Astrocyte (in vitro differentiated cells and primary cell): Measurements from ENCODE around the gene COL16A1. TPM values are rescaled to one million over a fixed set of nuclear protein-coding genes. Genes with fewer than 3 reads are reported as not detected.
A peak's percentile ranks its signal among the peaks of the same experiment; 100 is the strongest.

ENCODE experiments used
- DNase-seq: peaks from one replicate; pipeline ENCODE4 v3.0.0-alpha.2; 2010; ENCODE audit warnings: low read depth
- FAIRE-seq: peaks from 2 replicates; lab custom pipeline; 2011; peaks lifted over from hg19 to GRCh38; lab: Jason Lieb, UNC
- H2AFZ ChIP-seq: 2 replicates; pipeline ENCODE4 v1.6.0; 2012; ENCODE audit warnings: low read depth, low read length, inconsistent platforms
- H3K27ac ChIP-seq: 2 replicates; pipeline ENCODE4 v1.5.1; 2011; ENCODE audit warnings: low read depth, low read length, inconsistent platforms
- H3K27me3 ChIP-seq: 2 replicates; pipeline ENCODE4 v1.6.0; 2011; ENCODE audit warnings: low read length, inconsistent platforms; ENCODE audit not compliant: insufficient read depth
- H3K36me3 ChIP-seq: 2 replicates; pipeline ENCODE4 v1.5.1; 2011; ENCODE audit warnings: low read length, inconsistent platforms; ENCODE audit not compliant: insufficient read depth
- H3K4me1 ChIP-seq: 2 replicates; pipeline ENCODE4 v1.5.1; 2011; ENCODE audit warnings: low read length, inconsistent platforms; ENCODE audit not compliant: insufficient read depth
- H3K4me2 ChIP-seq: 2 replicates; pipeline ENCODE4 v1.6.0; 2012; ENCODE audit warnings: low read length, inconsistent platforms
- H3K4me3 ChIP-seq: 2 replicates; pipeline ENCODE4 v1.5.1; 2011; ENCODE audit warnings: low read depth, mild to moderate bottlenecking, low read length, inconsistent platforms; ENCODE audit not compliant: insufficient read depth
- H3K79me2 ChIP-seq: 2 replicates; pipeline ENCODE4 v1.6.0; 2012; ENCODE audit warnings: mild to moderate bottlenecking, low read length, inconsistent platforms; ENCODE audit not compliant: insufficient read depth
- H3K9ac ChIP-seq: 2 replicates; pipeline ENCODE4 v1.6.0; 2012; ENCODE audit warnings: mild to moderate bottlenecking, low read length, inconsistent platforms
- H3K9me3 ChIP-seq: 2 replicates; pipeline ENCODE4 v1.5.1; 2012; ENCODE audit warnings: low read depth, mild to moderate bottlenecking, low read length, inconsistent platforms; ENCODE audit not compliant: insufficient read depth
- H4K20me1 ChIP-seq: 2 replicates; pipeline ENCODE4 v1.6.0; 2012; ENCODE audit warnings: low read length, inconsistent platforms; ENCODE audit not compliant: insufficient read depth
- H3K27ac Mint-ChIP-seq: one replicate; pipeline ENCODE4 v1.8.0; 2021; ENCODE audit warnings: mild to moderate bottlenecking, mixed read lengths; ENCODE audit not compliant: unreplicated experiment
- H3K27me3 Mint-ChIP-seq: one replicate; pipeline ENCODE4 v1.8.0; 2021; ENCODE audit warnings: low read depth, mixed read lengths; ENCODE audit not compliant: unreplicated experiment
- H3K36me3 Mint-ChIP-seq: one replicate; pipeline ENCODE4 v1.8.0; 2021; ENCODE audit warnings: low read depth, mixed read lengths; ENCODE audit not compliant: unreplicated experiment
- H3K4me1 Mint-ChIP-seq: one replicate; pipeline ENCODE4 v1.8.0; 2021; ENCODE audit warnings: low read depth, mixed read lengths; ENCODE audit not compliant: unreplicated experiment
- H3K4me3 Mint-ChIP-seq: one replicate; pipeline ENCODE4 v1.8.0; 2021; ENCODE audit warnings: mild to moderate bottlenecking, moderate library complexity, mixed read lengths; ENCODE audit not compliant: unreplicated experiment
- H3K9me3 Mint-ChIP-seq: one replicate; pipeline ENCODE4 v1.8.0; 2021; ENCODE audit warnings: mild to moderate bottlenecking, mixed read lengths; ENCODE audit not compliant: unreplicated experiment
- EZH2 ChIP-seq: IDR thresholded peaks from 2 replicates; pipeline ENCODE4 v1.6.1; 2012; ENCODE audit warnings: mild to moderate bottlenecking, low read length, inconsistent platforms; ENCODE audit not compliant: insufficient read depth
- total RNA-seq: library from RNA; stranded (reverse); gene quantifications from 2 replicates; pipeline ENCODE4 v1.2.1, GENCODE V29; 2021
- TF ChIP-seq, protein P1 (sequence below): IDR thresholded peaks from 2 replicates; pipeline ENCODE4 v1.5.1; 2011; ENCODE audit warnings: low read depth, mild to moderate bottlenecking, inconsistent platforms, low read length, moderate library complexity; ENCODE audit not compliant: insufficient read depth

The COL16A1 gene
- total RNA-seq, 1 donor from 2014 or later: 42.9 TPM

- H3K9me3 ChIP-seq: no peaks in the 10 kb centered on the region
- H3K36me3 ChIP-seq: no peaks in the 10 kb centered on the region
- no peak for TF ChIP-seq EZH2
- TF ChIP-seq, protein P1, sequence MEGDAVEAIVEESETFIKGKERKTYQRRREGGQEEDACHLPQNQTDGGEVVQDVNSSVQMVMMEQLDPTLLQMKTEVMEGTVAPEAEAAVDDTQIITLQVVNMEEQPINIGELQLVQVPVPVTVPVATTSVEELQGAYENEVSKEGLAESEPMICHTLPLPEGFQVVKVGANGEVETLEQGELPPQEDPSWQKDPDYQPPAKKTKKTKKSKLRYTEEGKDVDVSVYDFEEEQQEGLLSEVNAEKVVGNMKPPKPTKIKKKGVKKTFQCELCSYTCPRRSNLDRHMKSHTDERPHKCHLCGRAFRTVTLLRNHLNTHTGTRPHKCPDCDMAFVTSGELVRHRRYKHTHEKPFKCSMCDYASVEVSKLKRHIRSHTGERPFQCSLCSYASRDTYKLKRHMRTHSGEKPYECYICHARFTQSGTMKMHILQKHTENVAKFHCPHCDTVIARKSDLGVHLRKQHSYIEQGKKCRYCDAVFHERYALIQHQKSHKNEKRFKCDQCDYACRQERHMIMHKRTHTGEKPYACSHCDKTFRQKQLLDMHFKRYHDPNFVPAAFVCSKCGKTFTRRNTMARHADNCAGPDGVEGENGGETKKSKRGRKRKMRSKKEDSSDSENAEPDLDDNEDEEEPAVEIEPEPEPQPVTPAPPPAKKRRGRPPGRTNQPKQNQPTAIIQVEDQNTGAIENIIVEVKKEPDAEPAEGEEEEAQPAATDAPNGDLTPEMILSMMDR: no peak
- H3K79me2 ChIP-seq: no peaks in the 10 kb centered on the region
- H3K4me3 ChIP-seq: no peak overlapping the region
- Mint-ChIP-seq H3K4me3 (no peak overlapping the region), H3K4me1 (peaks cover 35% of the 10 kb centered on the region), H3K36me3 (peaks cover 11% of the 10 kb centered on the region), H3K27ac (peak overlapping the region; percentile 71), H3K9me3 (no peaks in the 10 kb centered on the region), H3K27me3 (peaks cover 8% of the 10 kb centered on the region)
- H3K27me3 ChIP-seq: no peaks in the 10 kb centered on the region
- H3K4me2 ChIP-seq: no peak overlapping the region
- FAIRE-seq (no peak), DNase-seq (no peak)
- H3K9ac ChIP-seq: no peak overlapping the region
- no peak overlapping the region for H2AFZ ChIP-seq
- H3K4me1 ChIP-seq: peaks cover 35% of the 10 kb centered on the region
- H4K20me1 ChIP-seq: peaks cover 31% of the 10 kb centered on the region
- H3K27ac ChIP-seq: no peak overlapping the region
Measured at GRCh38 chr1:31624309-31624708, 79.5 kb downstream of the COL16A1 start.

DNA sequence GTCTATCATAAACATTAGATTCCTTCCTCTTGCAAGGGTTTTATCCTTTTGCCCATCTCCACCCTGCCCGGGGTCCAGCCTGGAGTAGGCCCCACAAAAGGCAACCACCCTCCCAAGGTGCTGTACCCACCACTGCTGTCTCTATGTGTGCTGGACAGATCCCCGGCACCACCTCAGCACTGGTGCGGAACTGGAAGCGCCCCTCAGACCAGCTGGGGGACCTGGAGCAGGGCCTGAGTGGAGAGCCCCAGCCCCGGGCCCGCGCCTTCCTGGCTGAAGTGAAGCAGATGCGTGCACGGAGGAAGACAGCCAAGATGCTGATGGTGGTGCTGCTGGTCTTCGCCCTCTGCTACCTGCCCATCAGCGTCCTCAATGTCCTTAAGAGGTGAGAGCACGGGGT lies 80.5 kb downstream of the COL16A1 start:
- DNase-seq (no peak), FAIRE-seq (no peak)
- H3K4me1 Mint-ChIP-seq: peaks cover 27% of the 10 kb centered on the region
- no peaks in the 10 kb centered on the region for H3K9me3 Mint-ChIP-seq
- peaks cover 12% of the 10 kb centered on the region for H3K27me3 Mint-ChIP-seq
- Histone ChIP-seq H3K4me3 (no peak overlapping the region), H3K27ac (no peak overlapping the region), H3K9me3 (no peaks in the 10 kb centered on the region), H3K36me3 (no peaks in the 10 kb centered on the region), H3K27me3 (no peaks in the 10 kb centered on the region), H3K79me2 (no peaks in the 10 kb centered on the region), H4K20me1 (peaks cover 23% of the 10 kb centered on the region), H3K4me2 (no peak overlapping the region), H3K9ac (no peak overlapping the region), H3K4me1 (peaks cover 33% of the 10 kb centered on the region), H2AFZ (no peak overlapping the region)
- H3K27ac Mint-ChIP-seq: no peak overlapping the region
- TF ChIP-seq EZH2: no peak
- H3K36me3 Mint-ChIP-seq: peaks cover 7% of the 10 kb centered on the region
- H3K4me3 Mint-ChIP-seq: no peak overlapping the region

- Histone ChIP-seq H3K27ac (no peak overlapping the region), H3K4me3 (no peak overlapping the region), H3K27me3 (peaks cover 2% of the 10 kb centered on the region), H4K20me1 (peaks cover 13% of the 10 kb centered on the region), H3K36me3 (no peaks in the 10 kb centered on the region), H3K9me3 (no peaks in the 10 kb centered on the region), H3K9ac (no peak overlapping the region), H2AFZ (no peak overlapping the region), H3K4me1 (peaks cover 24% of the 10 kb centered on the region), H3K79me2 (no peaks in the 10 kb centered on the region), H3K4me2 (no peak overlapping the region)
- TF ChIP-seq EZH2: no peak
- TF ChIP-seq, protein P1: no peak
- H3K4me1 Mint-ChIP-seq: peaks cover 17% of the 10 kb centered on the region
- no peak overlapping the region for H3K4me3 Mint-ChIP-seq
- no peak for FAIRE-seq
- no peak for DNase-seq
- no peaks in the 10 kb centered on the region for H3K9me3 Mint-ChIP-seq
- peaks cover 15% of the 10 kb centered on the region for H3K27me3 Mint-ChIP-seq
- H3K27ac Mint-ChIP-seq: peak overlapping the region; percentile 20
- H3K36me3 Mint-ChIP-seq: peaks cover 7% of the 10 kb centered on the region
Measured at GRCh38 chr1:31621847-31622730, 81.7 kb downstream of the COL16A1 start.
